H1 (cell line): Measurements from ENCODE around the gene IDUA. TPM values are rescaled to one million over a fixed set of nuclear protein-coding genes. Genes with fewer than 3 reads are reported as not detected.

ENCODE experiments used
- CTCF ChIA-PET: fragments of 300-600 bp; sonication (Branson Sonifier 250); formaldehyde crosslinking; loops from one replicate; lab custom pipeline; 2021; ENCODE audit not compliant: partially characterized antibody; lab: Charles Lee
- POLR2A ChIA-PET: fragments of 300-600 bp; sonication (Branson Sonifier 250); formaldehyde crosslinking; loops from one replicate; lab custom pipeline; 2021; ENCODE audit warnings: inconsistent platforms; ENCODE audit not compliant: partially characterized antibody; lab: Charles Lee
- DNase-seq, 2 experiments: peaks; one replicate each; pipeline versions ENCODE4 v3.0.0 to v3.0.0-alpha.2; 2010 to 2022; ENCODE audit warnings: low spot score in 2 of 2, low read depth in 1 of 2, mixed read lengths in 1 of 2
- FAIRE-seq: peaks from 2 replicates; lab custom pipeline; 2011; peaks lifted over from hg19 to GRCh38; lab: Jason Lieb, UNC
- H2AFZ ChIP-seq: 2 replicates; pipeline ENCODE4 v1.8.1; 2012; ENCODE audit warnings: low read length, inconsistent platforms
- H2AK5ac ChIP-seq: 2 replicates; pipeline ENCODE4 v1.6.1; 2013; ENCODE audit warnings: low read depth, low read length
- H2BK120ac ChIP-seq: replicated peaks from 2 replicates; pipeline ENCODE3; 2013; ENCODE audit warnings: low read depth, low read length, inconsistent platforms
- H2BK12ac ChIP-seq: 2 replicates; pipeline ENCODE4 v1.6.1; 2013; ENCODE audit warnings: low read depth, low read length
- H2BK15ac ChIP-seq: 2 replicates; pipeline ENCODE4 v1.6.1; 2013; ENCODE audit warnings: low read length
- H2BK20ac ChIP-seq: 2 replicates; pipeline ENCODE4 v1.6.1; 2013; ENCODE audit warnings: low read length
- H2BK5ac ChIP-seq: 2 replicates; pipeline ENCODE4 v1.6.1; 2013; ENCODE audit warnings: low read depth, low read length
- H3K14ac ChIP-seq: 2 replicates; pipeline ENCODE4 v1.6.1; 2013; ENCODE audit warnings: inconsistent platforms; ENCODE audit not compliant: insufficient read length
- H3K18ac ChIP-seq: 2 replicates; pipeline ENCODE4 v1.6.1; 2013; ENCODE audit warnings: low read length; ENCODE audit errors: extremely low read depth
- H3K23ac ChIP-seq: 2 replicates; pipeline ENCODE4 v1.6.1; 2013; ENCODE audit warnings: inconsistent platforms; ENCODE audit not compliant: insufficient read length
- H3K23me2 ChIP-seq: 2 replicates; pipeline ENCODE4 v1.6.1; 2013; ENCODE audit warnings: low read depth, low read length
- H3K27ac ChIP-seq: 2 replicates; pipeline ENCODE4 v1.6.1; 2011; ENCODE audit warnings: low read depth, low read length, inconsistent platforms
- H3K27me3 ChIP-seq, 4 experiments: replicated peaks in 1 of 4; 1 replicate in 1 of 4; 2 replicates in 3 of 4; pipeline versions ENCODE4 v1.6.1 to v1.8.1; 2011 to 2013; ENCODE audit warnings: low read length in 3 of 4, mild to moderate bottlenecking in 3 of 4, inconsistent platforms in 2 of 4, mixed read lengths in 2 of 4, moderate library complexity in 1 of 4; ENCODE audit not compliant: control insufficient read depth in 3 of 4, insufficient read depth in 3 of 4; ENCODE audit errors: extremely low read depth in 1 of 4
- H3K36me3 ChIP-seq, 4 experiments: 2 replicates each; pipeline versions ENCODE4 v1.6.1 to v1.8.1; 2011 to 2013; ENCODE audit warnings: mild to moderate bottlenecking in 4 of 4, low read length in 3 of 4, moderate library complexity in 2 of 4, control low read depth in 1 of 4, inconsistent platforms in 1 of 4; ENCODE audit not compliant: insufficient read depth in 4 of 4, control insufficient read depth in 2 of 4
- H3K4ac ChIP-seq: replicated peaks from 2 replicates; pipeline ENCODE3; 2013; ENCODE audit warnings: low read length, low read depth, mixed read lengths, inconsistent platforms; ENCODE audit not compliant: insufficient read length
- H3K4me1 ChIP-seq, 4 experiments: replicated peaks in 1 of 4; 1 replicate in 1 of 4; 2 replicates in 3 of 4; pipeline versions ENCODE4 v1.6.1 to v1.8.1; 2011 to 2013; ENCODE audit warnings: low read length in 3 of 4, inconsistent platforms in 2 of 4, mixed read lengths in 1 of 4; ENCODE audit not compliant: insufficient read depth in 4 of 4, control insufficient read depth in 3 of 4
- H3K4me2 ChIP-seq, 2 experiments: 2 replicates each; pipeline versions ENCODE4 v1.6.1 to v1.8.1; 2011 to 2013; ENCODE audit warnings: low read depth in 2 of 2, low read length in 2 of 2, control low read depth in 1 of 2, inconsistent platforms in 1 of 2, mild to moderate bottlenecking in 1 of 2; ENCODE audit not compliant: insufficient read depth in 1 of 2
- H3K4me3 ChIP-seq, 4 experiments: fragments of 200-600, 300-600 bp in 1 of 4; sonication (generic), shearing (Covaris generic), sonication (Bioruptor Twin) in 1 of 4; 2 replicates each; pipeline versions ENCODE4 v1.5.1 to v1.8.1; 2011 to 2016; ENCODE audit warnings: low read length in 4 of 4, low read depth in 3 of 4, control low read depth in 2 of 4, inconsistent platforms in 2 of 4, mild to moderate bottlenecking in 2 of 4, mixed read lengths in 1 of 4, moderate library complexity in 1 of 4; ENCODE audit not compliant: insufficient read depth in 2 of 4; ENCODE audit errors: extremely low read depth in 1 of 4
- H3K56ac ChIP-seq: replicated peaks from 2 replicates; pipeline ENCODE3; 2013; ENCODE audit warnings: low read depth, mild to moderate bottlenecking, mixed read lengths, low read length, inconsistent platforms; ENCODE audit not compliant: insufficient read length
- H3K79me1 ChIP-seq: 2 replicates; pipeline ENCODE4 v1.6.1; 2013; ENCODE audit warnings: low read depth, low read length, control low read depth
- H3K79me2 ChIP-seq, 2 experiments: 2 replicates each; pipeline versions ENCODE4 v1.6.1 to v1.8.1; 2012 to 2013; ENCODE audit warnings: low read length in 2 of 2, mild to moderate bottlenecking in 2 of 2, inconsistent platforms in 1 of 2; ENCODE audit not compliant: insufficient read depth in 2 of 2, control insufficient read depth in 1 of 2
- H3K9ac ChIP-seq, 4 experiments: replicated peaks in 1 of 4; 1 replicate in 1 of 4; 2 replicates in 3 of 4; pipeline versions ENCODE4 v1.6.1 to v1.8.1; 2011 to 2013; ENCODE audit warnings: low read depth in 3 of 4, low read length in 3 of 4, control low read depth in 2 of 4, mild to moderate bottlenecking in 2 of 4, moderate library complexity in 2 of 4, inconsistent platforms in 1 of 4; ENCODE audit errors: extremely low read depth in 1 of 4
- H3K9me3 ChIP-seq, 2 experiments: 2 replicates each; pipeline versions ENCODE4 v1.6.1 to v1.8.1; 2012 to 2013; ENCODE audit warnings: mild to moderate bottlenecking in 2 of 2, moderate library complexity in 2 of 2, control low read depth in 1 of 2, inconsistent platforms in 1 of 2, low read depth in 1 of 2, low read length in 1 of 2, mixed read lengths in 1 of 2; ENCODE audit not compliant: insufficient read depth in 2 of 2
- H4K20me1 ChIP-seq, 2 experiments: replicated peaks in 1 of 2; 2 replicates each; pipeline versions ENCODE3 to v1.8.1; 2011 to 2013; ENCODE audit warnings: inconsistent platforms in 2 of 2, low read length in 2 of 2, mild to moderate bottlenecking in 1 of 2; ENCODE audit not compliant: insufficient read depth in 2 of 2, control insufficient read depth in 1 of 2
- H4K5ac ChIP-seq: 2 replicates; pipeline ENCODE4 v1.6.1; 2013; ENCODE audit warnings: low read length, low read depth, mixed read lengths, inconsistent platforms; ENCODE audit not compliant: insufficient read length
- H4K8ac ChIP-seq: 2 replicates; pipeline ENCODE4 v1.8.0; 2013; ENCODE audit warnings: mild to moderate bottlenecking, moderate library complexity, low read length, inconsistent platforms; ENCODE audit not compliant: insufficient read depth; ENCODE audit errors: extremely low read depth
- H4K91ac ChIP-seq: replicated peaks from 2 replicates; pipeline ENCODE3; 2013; ENCODE audit warnings: low read length, mixed read lengths, inconsistent platforms; ENCODE audit not compliant: insufficient read length
- CHD7 ChIP-seq: fragments of 300-600 bp; sonication (generic); IDR thresholded peaks from 2 replicates; pipeline ENCODE4 v1.7.1; 2012; ENCODE audit warnings: low read length, moderate library complexity, mild to moderate bottlenecking, inconsistent platforms; ENCODE audit not compliant: insufficient replicate concordance
- WGBS, 2 experiments: shearing (Covaris generic) in 1 of 2; methylation state at CpG; one replicate each; pipeline versions ENCODE4 v1.1.6 to v1.1.7; 2013 to 2015; ENCODE audit warnings: low lambda C conversion rate in 2 of 2, mixed read lengths in 2 of 2, inconsistent platforms in 1 of 2, low coverage in 1 of 2, missing lambda C conversion rate in 1 of 2; ENCODE audit not compliant: insufficient replicate concordance in 2 of 2, insufficient coverage in 1 of 2, insufficient read length in 1 of 2; ENCODE audit errors: extremely low coverage in 1 of 2, missing lambda C conversion rate in 1 of 2; 5-methylcytosine and 5-hydroxymethylcytosine counted together
- polyA plus RNA-seq, 7 experiments: library from polyadenylated mRNA; depleted of rRNA in 3 of 7; stranded (reverse) in 5 of 7; unstranded in 2 of 7; fragments of >200 nt in 5 of 7; fragments of 200-250 nt in 2 of 7; gene quantifications; 1 replicate in 5 of 7; 2 replicates in 1 of 7; 4 replicates in 1 of 7; pipeline versions ENCODE4 v1.2.1 to v1.2.3, GENCODE V29; 2011 to 2013; ENCODE audit warnings: missing spikeins in 2 of 7, mixed read lengths in 2 of 7
- total RNA-seq: library from RNA; stranded (reverse); fragmentation: NEBNext Ultra II Directional; extraction: Animal tissue kit (Norgen Biotek cat#: 25700); gene quantifications from 2 replicates; pipeline ENCODE4 v1.2.1, GENCODE V29; 2021

Gene IDUA
- total and polyA plus RNA-seq, 2 of the 8 experiments (the other 6 are each of a cell fraction or from before 2014, with no cell fraction given): 2.8 to 4.8 TPM

DNA sequence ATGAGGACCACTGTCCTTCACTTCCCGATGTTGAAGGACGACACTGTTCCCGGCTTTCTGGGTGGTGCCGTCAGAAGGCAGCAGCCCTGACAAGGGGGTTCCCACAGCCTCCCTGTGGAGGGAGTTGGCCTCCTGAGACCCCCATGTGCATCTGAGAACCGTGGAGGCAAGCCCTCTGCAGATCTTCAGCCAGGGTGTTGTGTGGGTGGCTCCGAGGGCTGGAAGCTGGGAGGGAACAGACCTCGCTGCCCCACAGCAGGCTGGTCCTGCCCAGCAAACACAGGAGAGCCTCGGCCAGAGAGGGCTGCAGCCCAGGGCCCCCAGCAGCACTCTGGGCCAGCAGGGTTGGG is 29.6 kb upstream of the IDUA start:
- Histone ChIP-seq H2BK15ac (no peak overlapping the region), H3K18ac (no peak overlapping the region), H2BK12ac (no peak overlapping the region), H3K4ac (no peak overlapping the region), H3K4me2 (no peak overlapping the region), H2BK120ac (no peak overlapping the region), H3K4me1 (no peaks in the 10 kb centered on the region), H3K56ac (no peak overlapping the region), H3K36me3 (no peaks in the 10 kb centered on the region), H3K14ac (no peak overlapping the region), H4K20me1 (peaks cover 0 to 3% of the 10 kb centered on the region in 2 experiments), H2AK5ac (no peak overlapping the region), H3K9me3 (no peaks in the 10 kb centered on the region), H4K91ac (no peak overlapping the region), H2BK5ac (no peak overlapping the region), H3K9ac (no peak overlapping the region), H2BK20ac (no peak overlapping the region), H2AFZ (no peak overlapping the region), H3K27ac (no peak overlapping the region), H3K27me3 (no peaks in the 10 kb centered on the region), H3K4me3 (no peak overlapping the region), H3K79me1 (no peaks in the 10 kb centered on the region), H4K5ac (no peak overlapping the region), H3K23ac (no peak overlapping the region), H3K79me2 (no peaks in the 10 kb centered on the region), H4K8ac (no peak overlapping the region), H3K23me2 (no peaks in the 10 kb centered on the region)
- ChIA-PET CTCF (no interaction called here), POLR2A (interaction anchor here (0.8 kb wide), 1 partner anchor 10 kb away, joined by 3 read pairs; no protein-coding TSS in a partner anchor)
- 92% methylated on average over 8 of the region's 8 CpGs; no CpG with 5 or more reads in 1 of the 2 experiments for WGBS, 2 experiments
- no peak for DNase-seq
- no peak for FAIRE-seq
- no peak for TF ChIP-seq CHD7
